ENCODE data around the gene LHFPL6.

The LHFPL6 gene

DNA sequence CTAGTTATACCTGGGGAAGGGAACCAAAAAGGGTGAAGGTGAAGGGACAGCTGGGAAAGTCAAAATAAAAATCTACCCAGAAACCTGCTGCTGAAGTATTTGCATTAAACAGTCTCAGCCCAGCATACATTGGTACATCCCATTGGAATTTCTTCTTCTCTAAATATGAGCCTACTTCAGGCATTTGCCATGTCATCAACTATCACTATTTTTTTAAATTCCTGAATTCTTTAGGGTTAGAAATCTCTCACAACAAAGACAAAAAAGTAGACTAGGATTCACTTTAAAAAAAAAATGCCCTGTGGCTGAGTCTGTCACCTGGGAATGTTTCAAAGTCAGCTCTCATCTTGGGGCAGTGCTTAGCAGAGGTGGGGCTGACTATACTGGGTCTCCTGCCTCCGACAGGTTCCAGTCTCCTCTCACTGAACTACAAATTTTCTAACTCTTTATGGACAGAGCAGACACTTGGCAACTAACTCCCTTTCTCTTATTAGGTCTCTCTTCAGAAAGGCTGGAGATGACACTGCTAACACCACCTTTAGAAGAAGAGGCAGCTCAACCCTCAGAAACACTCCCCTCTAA lies 141.2 kb downstream of the LHFPL6 start:
- no peak for DNase-seq

DNA sequence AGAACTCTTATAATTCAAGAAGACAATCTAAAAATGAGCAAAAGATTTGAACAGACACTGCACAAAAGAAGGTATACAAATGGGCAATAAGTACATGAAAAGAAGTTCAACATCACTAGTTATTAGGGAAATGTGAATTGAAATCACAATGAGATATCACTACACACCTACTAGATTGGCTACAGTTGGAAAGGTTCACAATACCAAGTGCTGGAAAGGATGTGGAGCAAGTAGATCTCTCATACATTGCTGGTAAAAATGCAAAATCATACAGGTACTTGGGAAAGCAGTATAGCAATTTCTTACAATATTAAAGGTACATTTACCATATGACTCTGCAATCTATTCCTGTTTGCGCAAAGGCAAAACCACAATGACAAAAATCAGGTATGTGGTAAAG lies 145.7 kb downstream of the LHFPL6 start:
- DNase-seq, result no peak

DNA sequence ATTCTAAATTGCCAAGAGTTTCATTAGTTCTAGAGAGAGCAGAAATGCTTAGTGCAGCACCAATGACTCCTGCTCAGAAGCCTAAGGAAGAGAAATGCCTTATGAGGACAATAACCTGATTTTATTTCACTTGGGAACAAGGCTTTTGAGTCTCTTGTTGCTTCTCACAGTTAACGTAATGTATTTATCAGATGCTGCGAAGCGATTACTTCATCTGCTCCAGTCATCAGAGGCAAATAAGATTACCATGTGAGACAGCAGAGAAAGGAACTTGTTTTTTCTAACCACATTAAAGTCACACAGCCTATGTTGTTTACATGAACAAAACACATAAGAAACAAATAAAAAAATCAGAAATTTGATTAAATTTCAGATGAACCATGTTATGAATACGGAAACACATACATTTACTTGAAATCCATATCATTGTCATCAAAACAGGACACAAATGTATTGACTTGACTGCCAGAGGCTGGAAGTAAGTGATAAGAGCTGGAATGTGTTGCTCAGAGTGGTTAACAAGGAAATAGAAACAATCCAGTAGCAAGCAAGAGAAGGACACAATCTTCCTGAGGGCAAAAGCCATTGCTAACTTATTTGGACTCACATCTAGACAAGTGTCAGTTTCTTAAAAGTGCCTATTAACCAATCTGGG lies 147.3 kb downstream of the LHFPL6 start:
- no peak for DNase-seq

DNA sequence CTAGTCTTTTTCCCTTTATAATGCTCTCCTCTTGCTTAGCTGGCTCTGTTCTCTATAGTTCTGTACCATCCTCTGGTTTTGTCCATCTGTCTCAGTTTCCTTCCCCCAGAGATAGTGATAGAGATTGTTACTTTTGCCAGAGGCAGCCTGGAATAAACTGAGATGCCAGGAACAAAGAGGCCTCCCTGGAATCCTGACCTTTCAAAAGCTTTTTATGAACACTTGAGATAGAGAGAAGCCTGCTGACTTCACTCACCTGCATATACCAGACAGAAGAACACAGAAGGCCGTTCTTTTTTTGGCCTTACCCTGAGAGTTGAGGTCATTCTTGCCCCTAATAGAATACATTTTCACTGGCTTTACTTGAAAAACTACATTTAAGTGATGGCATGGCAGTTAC lies 150.2 kb downstream of the LHFPL6 start:
- no peak for DNase-seq

DNA sequence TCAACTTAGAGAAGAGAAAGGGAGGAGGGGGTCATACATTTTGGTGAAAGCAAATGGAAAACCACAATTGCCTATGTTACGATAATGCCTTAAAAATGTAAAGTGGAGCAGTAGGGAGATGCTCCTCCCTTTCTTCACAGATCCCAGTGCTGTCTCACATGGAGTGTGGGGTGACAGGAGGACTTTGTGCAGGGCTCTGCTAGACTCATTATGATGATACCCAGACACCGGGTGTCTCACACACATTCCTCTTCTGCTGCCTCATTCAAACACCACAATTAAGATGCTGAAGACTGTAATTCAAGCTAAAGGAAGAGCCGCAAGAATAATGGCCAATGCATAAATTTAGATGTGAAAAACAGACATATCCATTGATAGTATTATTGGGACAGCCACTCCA lies 150.6 kb downstream of the LHFPL6 start:
- no peak for DNase-seq

DNA sequence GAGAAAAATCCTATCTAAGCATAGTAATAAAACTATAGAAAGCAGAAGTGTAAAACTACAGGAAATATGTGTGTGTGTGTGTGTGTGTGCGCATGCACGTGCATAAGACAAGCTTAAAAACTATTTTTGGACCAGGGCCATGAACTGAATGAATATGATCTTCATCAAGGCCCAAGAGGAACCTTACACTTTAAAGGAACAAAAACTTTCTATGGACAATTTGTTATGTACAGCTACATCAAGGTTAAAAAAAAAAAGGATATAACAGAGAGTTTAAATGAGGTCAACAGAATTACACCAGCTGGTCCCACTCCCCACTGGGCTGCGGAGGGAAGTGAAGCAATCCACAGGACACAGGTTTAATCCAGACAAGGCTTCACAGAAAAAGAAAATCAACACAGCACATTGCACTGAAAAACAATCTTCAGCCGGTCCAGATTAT lies 151.1 kb downstream of the LHFPL6 start:
- no peak for DNase-seq

DNA sequence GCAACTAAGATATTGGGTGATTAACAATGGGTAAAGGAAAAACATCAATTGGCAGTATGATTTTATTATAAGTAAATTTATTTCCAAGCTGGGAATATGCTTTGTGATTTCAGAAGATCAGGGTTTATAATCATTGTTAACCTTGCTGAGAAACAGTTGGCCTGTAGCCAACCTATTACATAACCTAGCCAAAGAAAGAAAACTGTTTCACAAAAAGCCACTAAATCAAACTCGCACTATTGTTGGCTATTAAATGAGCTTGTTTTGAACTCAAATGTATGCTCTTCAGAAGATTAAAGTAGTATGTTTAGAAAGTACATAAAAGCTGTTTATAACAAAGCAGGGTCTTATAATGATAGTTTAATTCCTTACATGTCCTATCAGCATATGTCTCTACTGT lies 151.7 kb downstream of the LHFPL6 start:
- no peak for DNase-seq

DNA sequence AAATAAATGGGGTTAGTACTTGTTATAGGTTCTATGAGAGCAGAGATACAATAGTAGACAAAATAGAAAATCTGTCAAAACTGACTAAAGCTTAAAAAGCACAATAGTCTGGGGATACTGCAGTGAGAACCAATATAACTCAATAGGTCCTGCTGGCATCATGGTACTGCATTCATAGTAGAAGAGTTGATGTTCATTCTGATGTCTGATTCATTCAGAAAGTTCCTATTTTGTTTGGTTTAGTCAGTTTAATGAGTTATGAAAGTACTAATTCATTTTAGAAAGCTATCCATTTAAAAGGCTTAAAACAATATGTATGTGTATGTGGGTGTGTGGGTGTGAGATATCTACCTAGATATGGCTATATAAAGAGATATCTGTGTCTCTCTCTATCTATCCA lies 152.8 kb downstream of the LHFPL6 start:
- no peak for DNase-seq

DNA sequence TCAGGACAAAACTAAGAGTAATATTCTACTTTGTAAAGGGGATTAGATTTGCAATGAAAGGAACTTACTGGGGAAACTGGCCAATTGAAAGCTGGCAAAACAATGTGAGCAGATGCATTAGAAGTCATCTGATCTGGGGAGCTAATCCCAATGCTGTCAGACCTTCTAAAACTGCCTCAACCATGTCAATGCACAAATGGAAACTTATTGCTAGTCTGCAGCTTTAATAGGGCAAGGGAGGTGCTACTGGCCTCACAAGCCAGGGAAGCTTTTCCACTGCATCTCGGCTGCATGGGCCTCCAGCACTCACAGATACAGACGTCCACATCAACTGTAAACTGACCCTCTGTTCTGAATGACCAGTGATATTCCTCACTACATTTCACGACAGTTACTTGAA lies 154.2 kb downstream of the LHFPL6 start:
- DNase-seq, result no peak

DNA sequence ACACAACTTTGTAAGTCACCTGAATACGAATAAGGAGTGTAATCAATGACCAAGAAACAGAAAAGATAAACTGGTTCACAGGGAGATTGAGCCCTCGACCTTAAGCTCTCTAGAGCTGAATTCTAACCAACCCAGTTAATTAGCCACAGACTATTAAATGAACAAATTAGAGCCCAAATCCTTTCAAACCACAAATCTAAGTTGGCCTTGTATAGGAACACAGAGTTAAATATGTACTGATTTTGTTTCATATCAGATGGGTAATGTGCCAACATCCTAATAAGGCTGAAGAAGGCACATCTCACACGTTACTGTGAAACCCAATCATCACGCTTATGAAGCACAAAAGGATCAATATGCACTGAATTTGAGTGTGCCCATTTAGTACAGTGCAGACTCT lies 156.1 kb downstream of the LHFPL6 start:
- no peak for DNase-seq

DNA sequence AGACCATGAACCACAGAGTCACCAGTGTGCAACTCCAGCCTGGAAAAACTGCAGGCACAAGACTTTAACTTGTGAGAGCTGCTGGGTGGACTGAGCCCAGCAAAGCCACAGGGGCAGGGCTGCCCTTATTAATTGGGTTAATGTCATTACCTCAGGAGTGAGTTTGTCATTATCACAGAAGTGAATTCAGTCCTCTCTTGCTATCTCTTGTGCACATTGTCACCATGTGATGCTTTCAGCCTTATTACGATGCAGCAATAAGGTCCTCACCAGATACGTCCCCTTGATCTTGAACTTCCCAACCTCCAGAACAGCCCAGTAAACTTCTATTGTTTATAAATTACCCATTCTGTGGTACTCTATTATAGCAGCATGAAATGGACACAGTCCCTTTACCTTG lies 158.1 kb downstream of the LHFPL6 start:
- DNase-seq, result no peak

DNA sequence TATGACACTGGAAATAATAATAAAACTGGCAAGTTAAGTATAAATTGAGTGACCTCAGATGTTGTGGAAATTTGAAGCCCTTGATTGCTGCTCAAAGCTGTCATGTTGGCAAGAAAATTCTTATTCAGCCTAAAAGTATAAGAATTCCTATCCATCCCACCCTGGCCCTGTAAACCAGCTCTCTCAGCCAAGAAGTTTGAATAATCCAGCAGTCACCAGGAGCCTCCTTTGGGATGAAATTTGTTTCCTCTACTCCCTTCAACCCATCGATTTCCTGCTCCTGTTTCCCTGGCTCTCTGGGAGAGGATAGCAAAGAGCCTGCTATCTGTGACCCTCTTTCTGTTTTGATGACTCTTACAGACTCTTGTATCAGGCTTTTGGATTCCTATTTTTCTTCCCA lies 169.3 kb downstream of the LHFPL6 start:
- no peak for DNase-seq

DNA sequence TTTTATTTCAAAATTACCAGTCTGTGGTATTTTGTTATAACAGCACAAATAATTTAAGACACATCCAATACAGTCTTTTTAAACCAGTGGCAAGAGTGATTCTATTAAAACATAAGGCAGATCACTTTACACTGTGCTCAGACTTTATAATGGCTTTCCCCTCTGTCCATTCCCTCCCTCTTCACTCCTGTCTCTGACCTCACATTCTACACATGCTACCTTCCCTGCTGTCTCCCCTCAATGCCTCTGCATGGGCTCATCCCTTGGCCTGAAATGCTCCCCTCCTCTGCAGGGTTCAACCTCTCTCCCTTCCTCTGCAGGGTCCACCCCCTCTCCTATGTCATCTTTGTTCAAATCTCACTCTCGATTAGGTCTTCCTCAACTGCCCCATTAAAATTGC lies 170.8 kb downstream of the LHFPL6 start:
- DNase-seq, result no peak

DNA sequence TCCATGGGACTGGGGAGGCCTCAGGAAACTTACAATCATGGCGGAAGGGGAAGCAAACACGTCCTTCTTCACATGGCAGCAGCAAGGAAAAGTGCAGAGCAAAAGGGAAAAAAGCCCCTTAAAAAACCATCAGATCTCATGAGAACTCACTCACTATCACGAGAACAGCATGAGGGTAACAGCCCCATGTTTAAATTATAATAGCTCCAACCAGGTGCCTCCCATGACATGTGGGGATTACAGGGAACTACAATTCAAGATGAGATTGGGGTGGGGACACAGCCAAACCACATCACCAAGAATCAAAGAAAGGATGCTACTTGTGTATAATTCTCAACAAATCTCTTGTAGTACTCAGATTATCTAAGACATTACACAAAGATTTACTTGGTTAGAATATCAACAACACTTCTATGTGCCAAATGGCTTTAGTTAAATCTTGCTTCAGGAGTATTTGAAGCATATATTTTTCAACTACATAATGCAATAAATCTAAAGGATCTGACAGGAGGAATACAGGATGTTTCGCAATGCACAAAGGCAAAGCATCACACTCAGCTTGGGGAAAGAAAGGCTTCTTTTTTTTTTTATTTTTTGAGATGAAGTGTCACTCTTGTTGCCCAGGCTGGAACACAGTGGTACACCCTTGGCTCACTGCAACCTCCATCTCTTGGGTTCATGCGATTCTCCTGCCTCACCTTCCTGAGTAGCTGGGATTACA lies 180.0 kb downstream of the LHFPL6 start:
- DNase-seq, result no peak

DNA sequence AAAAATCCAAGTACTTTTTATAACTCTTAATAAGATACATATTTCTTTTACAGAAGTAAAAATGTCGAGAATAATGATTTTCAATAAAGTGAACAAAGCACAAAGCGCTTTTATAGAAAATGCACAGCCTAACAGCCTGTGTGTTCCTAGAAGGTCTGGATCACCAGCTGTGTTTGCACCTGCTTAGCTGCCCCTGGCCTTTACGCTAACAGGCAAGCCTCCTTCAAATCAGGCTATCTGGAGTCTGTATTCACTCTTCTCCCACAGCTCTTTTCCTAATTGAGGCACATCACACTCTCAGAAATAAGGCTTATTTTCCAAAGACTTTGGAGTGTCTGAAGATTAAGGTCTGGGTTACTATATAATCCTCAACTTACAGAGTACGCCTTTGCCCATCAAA lies 183.1 kb downstream of the LHFPL6 start:
- no peak for DNase-seq

DNA sequence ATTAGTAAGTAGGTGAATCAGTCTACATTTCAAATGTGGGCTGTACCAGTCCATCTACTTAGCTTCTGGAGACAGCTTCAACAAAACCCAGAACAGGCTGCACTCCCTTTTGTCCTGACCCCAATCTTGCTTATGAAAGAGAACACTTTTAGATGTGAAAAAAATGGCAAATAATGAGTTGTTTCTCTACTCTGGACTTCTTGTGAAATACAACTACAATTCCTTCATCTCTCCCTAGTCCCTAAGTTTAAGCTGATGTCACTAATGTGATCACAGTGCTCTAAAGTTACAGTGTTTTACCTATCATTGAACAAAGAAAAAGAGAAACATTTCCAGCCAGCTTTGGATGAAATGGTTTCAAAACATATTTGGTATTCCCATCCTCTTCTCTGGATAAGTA lies 183.9 kb downstream of the LHFPL6 start:
- no peak for DNase-seq

DNA sequence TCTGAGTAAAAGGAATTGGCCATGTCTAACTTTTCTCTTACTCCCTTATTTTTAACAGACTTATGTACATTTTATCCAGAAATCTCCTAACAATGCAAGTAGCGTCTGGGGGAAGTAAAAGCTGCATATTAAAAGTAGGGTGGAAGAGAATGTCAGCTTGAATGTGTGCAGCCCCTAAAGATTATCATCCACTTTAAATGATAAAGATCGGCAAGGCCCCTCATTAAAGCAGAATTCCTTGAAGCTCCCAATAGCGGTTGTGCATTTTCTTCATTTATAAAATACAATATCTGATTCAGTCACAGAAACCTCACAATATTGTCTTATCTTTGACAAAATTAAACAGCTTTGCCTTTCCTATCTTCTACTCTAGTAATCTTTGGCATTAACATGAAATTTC lies 184.6 kb downstream of the LHFPL6 start:
- no peak for DNase-seq

DNA sequence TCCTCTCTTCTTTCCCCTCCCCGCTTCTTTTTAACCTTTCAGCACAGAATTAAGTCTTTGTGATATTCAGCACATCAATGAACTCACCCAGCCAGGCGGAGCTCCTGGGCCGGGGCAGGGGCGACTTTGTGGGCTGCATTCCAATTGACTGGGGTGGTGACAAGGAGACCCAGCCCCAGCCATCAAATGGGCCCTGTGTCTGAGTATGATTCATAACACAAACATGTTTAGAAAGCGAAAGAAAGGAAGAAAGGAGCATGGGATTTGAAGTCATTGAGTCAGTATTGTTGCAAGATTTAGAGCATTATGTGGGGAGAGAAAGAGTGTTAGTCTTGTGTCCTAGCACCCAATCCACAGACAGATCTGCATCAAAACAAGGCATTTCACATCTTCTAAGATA lies 185.3 kb downstream of the LHFPL6 start:
- no peak for DNase-seq

DNA sequence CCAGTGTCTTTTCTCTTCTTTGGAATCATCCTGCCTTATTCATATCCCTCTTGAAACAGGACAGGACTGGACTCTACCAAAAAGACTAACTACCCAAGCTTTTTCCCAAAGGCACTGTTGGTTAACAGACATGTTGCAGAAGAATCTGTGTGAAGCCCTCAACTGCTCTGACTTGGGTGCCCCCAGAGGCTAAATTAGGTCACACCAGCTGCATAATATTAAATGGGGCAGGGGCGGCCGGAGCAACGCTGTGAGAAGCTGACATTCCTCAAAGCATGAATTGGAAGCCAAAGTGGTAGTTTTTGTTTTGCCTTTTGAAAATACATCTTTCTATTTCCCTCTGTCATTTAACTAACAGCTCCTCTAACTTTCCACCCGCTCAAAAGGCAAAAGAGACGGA lies 185.9 kb downstream of the LHFPL6 start:
- no peak for DNase-seq

DNA sequence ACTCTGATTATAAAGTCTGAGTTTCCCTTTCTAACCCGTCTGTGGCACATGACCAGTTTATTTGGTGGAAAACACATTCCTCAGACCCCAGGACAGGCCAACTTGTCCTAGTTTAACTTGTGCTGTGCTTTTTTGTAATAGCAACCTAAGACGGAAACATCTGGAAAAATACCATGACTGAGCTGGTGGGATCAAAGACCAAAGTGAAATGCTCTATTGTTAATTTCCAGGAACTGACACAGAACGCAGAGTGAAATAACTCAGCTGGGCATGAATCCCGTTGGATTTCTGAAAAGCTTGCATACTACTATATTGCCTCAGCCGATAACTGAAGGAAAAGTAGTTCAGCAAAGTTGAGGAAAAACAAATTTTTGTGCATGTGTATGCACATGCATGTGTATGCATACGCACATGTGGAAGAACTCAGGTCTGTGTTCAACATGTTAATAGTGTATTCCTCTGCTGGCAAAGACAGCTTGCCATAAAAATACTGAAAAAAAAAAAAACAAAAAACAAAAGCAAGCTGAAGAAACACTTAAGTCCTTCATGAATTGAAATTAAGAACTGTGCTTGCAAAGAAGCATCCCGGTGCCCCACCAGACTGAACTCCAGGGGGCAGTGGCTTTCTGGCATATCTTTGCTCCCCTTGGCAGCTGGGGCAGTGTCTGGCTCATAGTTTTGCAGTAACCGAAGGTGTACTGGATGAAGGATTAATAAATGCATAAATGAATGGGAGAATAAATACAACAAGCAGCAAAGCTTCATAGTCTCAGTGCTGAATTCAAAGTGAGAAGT lies 187.8 kb downstream of the LHFPL6 start:
- DNase-seq, result no peak

DNA sequence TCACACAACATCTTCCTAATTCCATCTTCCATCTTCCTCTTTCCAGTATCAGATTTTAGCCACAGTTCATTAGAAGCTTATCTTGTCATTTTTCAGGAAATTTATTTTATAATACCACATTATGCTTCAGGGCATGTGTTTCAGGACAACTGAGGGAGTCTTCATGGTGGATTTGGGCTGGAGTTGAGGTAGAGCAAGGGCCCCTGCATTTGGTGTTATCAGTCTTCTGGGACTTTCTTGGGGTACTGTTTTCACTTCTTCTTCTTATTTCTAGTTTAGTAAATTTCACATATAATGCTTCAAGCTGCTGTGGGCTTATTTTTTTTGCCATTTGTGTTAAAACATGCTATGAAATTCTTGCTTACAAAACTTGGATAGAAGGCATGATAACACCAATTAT lies 188.7 kb downstream of the LHFPL6 start:
- DNase-seq, result no peak

DNA sequence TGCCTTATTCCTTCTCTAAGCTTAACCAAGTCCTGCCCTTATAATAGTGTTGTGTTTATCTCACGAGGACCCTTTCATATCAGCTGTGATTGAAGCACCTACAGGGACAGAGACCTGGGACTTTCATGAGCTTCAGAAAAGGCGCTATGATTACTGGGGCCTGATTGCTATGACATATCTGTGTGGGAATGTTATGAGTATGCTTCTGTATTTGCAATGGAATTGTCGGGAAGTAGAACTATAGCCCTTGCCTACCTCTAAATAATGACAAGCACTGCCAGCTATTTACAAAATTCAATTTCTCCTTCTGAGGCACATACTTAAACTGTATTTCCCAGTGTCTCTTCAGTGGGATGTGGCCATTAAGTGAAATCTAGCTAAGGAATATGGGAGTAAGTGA lies 191.5 kb downstream of the LHFPL6 start:
- DNase-seq, result no peak

DNA sequence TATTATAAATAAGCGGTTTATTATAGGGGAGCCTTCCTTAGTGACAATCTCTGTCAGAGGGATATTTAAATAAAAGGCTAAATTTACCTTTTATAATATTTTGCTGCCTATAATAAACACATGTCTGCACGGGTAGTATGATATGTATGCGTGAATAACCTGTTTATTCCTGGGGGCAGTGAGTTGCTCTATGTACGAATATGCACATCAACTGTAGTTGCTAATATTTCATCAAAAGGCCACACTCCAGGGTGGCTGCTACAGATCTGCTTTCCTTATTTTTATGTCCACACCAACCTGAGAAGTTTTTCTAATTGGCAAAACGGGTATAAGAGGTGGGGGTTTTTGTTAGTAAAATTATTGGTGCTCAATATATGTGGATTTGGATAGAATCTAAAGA lies 192.0 kb downstream of the LHFPL6 start:
- no peak for DNase-seq
